CD4-positive, alpha-beta memory T cell (primary cell): ENCODE results near the gene CCDC9. TPM values are rescaled to one million over a fixed set of nuclear protein-coding genes. Genes with fewer than 3 reads are reported as not detected.

Source experiments
- CTCF ChIA-PET: fragments of 350-600 bp; sonication (Branson Sonifier 250); formaldehyde crosslinking; loops from one replicate; lab custom pipeline; 2021; ENCODE audit warnings: inconsistent platforms; ENCODE audit not compliant: partially characterized antibody; lab: Charles Lee
- POLR2A ChIA-PET: fragments of 350-600 bp; sonication (Branson Sonifier 250); formaldehyde crosslinking; loops from one replicate; lab custom pipeline; 2021; ENCODE audit not compliant: partially characterized antibody; lab: Charles Lee
- DNase-seq, 5 donors: peaks; one replicate each; pipeline versions ENCODE4 v3.0.0 to v3.0.0-alpha.2; 2020 to 2022; ENCODE audit warnings: mixed read lengths in 1 of 5
- H3K27ac ChIP-seq: one replicate; pipeline ENCODE4 v1.7.0; 2013; ENCODE audit warnings: low read depth, low read length
- H3K27me3 ChIP-seq: 2 replicates; pipeline ENCODE4 v1.7.0; 2013; ENCODE audit warnings: mild to moderate bottlenecking, low read length, moderate library complexity; ENCODE audit not compliant: insufficient read depth
- H3K36me3 ChIP-seq: 2 replicates; pipeline ENCODE4 v1.7.0; 2013; ENCODE audit warnings: mild to moderate bottlenecking, low read length, moderate library complexity; ENCODE audit not compliant: insufficient read depth
- H3K4me1 ChIP-seq: 2 replicates; pipeline ENCODE4 v1.7.0; 2013; ENCODE audit warnings: mild to moderate bottlenecking, low read length, moderate library complexity; ENCODE audit not compliant: insufficient read depth
- H3K4me3 ChIP-seq, 2 donors: one replicate each; pipeline ENCODE4 v1.7.0; 2013; ENCODE audit warnings: low read length in 2 of 2, mild to moderate bottlenecking in 1 of 2
- H3K9me3 ChIP-seq, 2 donors: one replicate each; pipeline ENCODE4 v1.7.0; 2013; ENCODE audit warnings: low read length in 2 of 2, control low read depth in 1 of 2; ENCODE audit not compliant: control insufficient read depth in 1 of 2
- H3K27ac Mint-ChIP-seq, 7 donors: one replicate each; pipeline ENCODE4 v1.8.0; 2020 to 2021; ENCODE audit warnings: mixed read lengths in 7 of 7, mild to moderate bottlenecking in 6 of 7, inconsistent platforms in 3 of 7, moderate library complexity in 3 of 7
- H3K27me3 Mint-ChIP-seq, 2 donors: one replicate each; pipeline ENCODE4 v1.8.0; 2020 to 2021; ENCODE audit warnings: mixed read lengths in 2 of 2
- H3K36me3 Mint-ChIP-seq, 2 donors: one replicate each; pipeline ENCODE4 v1.8.0; 2020 to 2021; ENCODE audit warnings: mixed read lengths in 2 of 2, inconsistent platforms in 1 of 2, mild to moderate bottlenecking in 1 of 2
- H3K4me1 Mint-ChIP-seq, 4 donors: one replicate each; pipeline ENCODE4 v1.8.0; 2020 to 2021; ENCODE audit warnings: mixed read lengths in 4 of 4, mild to moderate bottlenecking in 1 of 4
- H3K4me3 Mint-ChIP-seq, 8 donors: one replicate each; pipeline ENCODE4 v1.8.0; 2020 to 2021; ENCODE audit warnings: mixed read lengths in 8 of 8, mild to moderate bottlenecking in 7 of 8, moderate library complexity in 6 of 8, inconsistent platforms in 3 of 8
- H3K9me3 Mint-ChIP-seq, 8 donors: one replicate each; pipeline ENCODE4 v1.8.0; 2020 to 2021; ENCODE audit warnings: mixed read lengths in 8 of 8, mild to moderate bottlenecking in 5 of 8, inconsistent platforms in 3 of 8, moderate library complexity in 1 of 8
- intact Hi-C: fragments of 100-400 bp; cut with micrococcal nuclease; formaldehyde crosslinking; loops from one replicate; pipeline ENCODE4 v1.15.1; 2023
- polyA plus RNA-seq, 2 donors: library from polyadenylated mRNA; unstranded; fragments of 300-500 nt; fragmentation: Illumina TruSeq; gene quantifications; one replicate each; pipeline ENCODE4 v1.2.3, GENCODE V29; 2021
- total RNA-seq, 2 experiments: library from RNA; stranded (reverse); gene quantifications; one replicate each; pipeline ENCODE4 v1.2.3, GENCODE V29; 2021

Gene CCDC9
- total and polyA plus RNA-seq, 4 experiments from 2014 or later = 4.6 to 40.4 (median 25.7) TPM

DNA sequence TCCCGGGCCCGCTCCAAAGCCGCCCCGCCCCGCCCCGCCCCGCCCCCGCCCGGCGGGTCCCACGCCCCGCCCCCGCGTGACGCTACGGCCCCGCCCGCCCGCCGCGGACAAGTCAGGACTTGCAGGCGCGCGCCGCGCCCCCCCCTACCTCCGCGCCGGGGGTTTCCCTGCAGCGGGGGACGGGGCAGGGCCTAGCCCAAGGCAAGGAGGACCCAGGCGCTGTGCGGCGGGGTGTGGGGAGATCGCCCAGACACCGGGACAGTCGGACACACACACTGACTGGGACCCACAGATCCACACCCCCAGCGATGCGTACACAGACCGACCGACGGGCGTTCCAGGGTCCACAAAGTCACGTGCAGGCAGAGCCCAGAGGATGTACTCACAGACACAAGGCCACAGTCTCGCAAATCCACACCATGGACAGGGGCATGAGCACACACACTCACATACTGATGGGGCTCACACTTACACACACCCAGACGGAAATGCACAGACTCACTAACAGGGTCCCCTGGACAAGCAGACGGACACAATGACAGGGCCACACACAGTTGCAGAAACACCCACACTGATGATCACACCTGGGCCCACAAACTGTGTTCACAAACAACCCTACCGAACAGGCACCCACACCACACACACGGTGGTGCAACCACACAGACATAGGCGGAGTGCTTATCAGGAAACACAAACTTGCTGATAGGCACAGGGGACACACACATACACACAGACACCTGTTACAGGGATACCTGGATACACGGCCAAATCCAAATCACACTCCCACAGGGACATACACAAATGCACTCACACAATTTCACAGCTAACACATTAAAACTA is 24.9 kb upstream of the CCDC9 start:
- peaks cover 51% of the 10 kb centered on the region for H3K4me1 ChIP-seq
- Mint-ChIP-seq H3K4me1 (peaks cover 15 to 32% (median 22%) of the 10 kb centered on the region in 4 donors), H3K27me3 (no peaks in the 10 kb centered on the region), H3K36me3 (no peaks in the 10 kb centered on the region), H3K27ac (peak overlapping the region; percentile 71 to 97 (median 93)), H3K4me3 (peak overlapping the region; percentile 73 to 88 (median 83)), H3K9me3 (no peaks in the 10 kb centered on the region)
- ChIA-PET POLR2A (interaction anchor here (0.9 to 2.8 kb wide), 5 partner anchors 9 to 118 kb away, joined by 4 to 24 read pairs (median 9); partner anchors contain the start of genes CCDC9 and ZC3H4), CTCF (interaction anchor here (1.2 to 2.7 kb wide), 3 partner anchors 13 to 42 kb away, joined by 4 to 19 read pairs (median 4); no protein-coding TSS in a partner anchor)
- H3K27ac ChIP-seq = peak overlapping the region; percentile 76
- H3K27me3 ChIP-seq = no peaks in the 10 kb centered on the region
- H3K9me3 ChIP-seq = no peaks in the 10 kb centered on the region
- peak; percentile 88 to 96 (median 90) for DNase-seq
- intact Hi-C loops = loop anchor here (1.0 to 2.0 kb wide), 2 partner anchors 13 to 43 kb away; partner anchors contain the start of gene INAFM1
- H3K4me3 ChIP-seq = peak overlapping the region in 1 of 2 donors; percentile 53
- no peaks in the 10 kb centered on the region for H3K36me3 ChIP-seq

DNA sequence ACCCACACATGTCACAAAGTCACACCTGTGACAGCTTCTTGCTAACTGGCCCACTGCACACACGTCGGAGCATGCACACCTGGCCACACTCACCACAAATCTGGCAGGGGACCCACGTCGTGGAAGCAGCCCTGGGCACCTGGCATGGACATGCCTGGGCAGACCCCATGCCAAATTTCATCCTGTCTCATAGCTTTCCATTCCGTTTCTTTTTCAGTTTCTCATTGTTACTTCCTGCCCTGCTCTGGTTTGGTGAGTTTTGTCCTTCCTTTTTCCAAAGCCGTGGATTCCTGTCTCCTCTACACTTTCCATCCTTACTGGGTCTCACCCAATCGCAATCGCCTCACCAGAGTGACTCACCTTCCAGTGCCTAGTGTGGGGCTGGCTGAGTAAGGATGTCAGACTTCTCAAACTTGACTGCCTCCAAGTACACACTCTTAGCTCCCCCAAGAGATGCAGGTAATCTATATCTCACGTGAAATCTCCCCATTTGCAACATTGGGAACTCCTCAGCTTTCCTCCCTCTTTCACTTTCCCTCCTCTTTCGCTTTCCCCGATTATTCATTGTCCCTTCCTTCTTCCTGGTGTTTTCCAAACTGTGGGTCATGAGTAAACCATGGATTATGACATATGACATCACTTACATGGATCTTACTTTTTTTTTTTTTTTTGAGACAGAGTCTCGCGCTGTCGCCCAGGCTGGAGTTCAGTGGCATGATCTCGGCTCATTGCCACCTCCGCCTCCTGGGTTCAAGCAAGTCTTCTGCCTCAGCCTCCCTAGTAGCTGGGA is 23.7 kb upstream of the CCDC9 start:
- POLR2A ChIA-PET = interaction anchor here (0.8 to 2.8 kb wide), 7 partner anchors 8 to 120 kb away, joined by 4 to 24 read pairs (median 7); partner anchors contain the start of genes CCDC9 and ZC3H4
- CTCF ChIA-PET = interaction anchor here (0.7 to 2.7 kb wide), 5 partner anchors 12 to 82 kb away, joined by 3 to 19 read pairs (median 4); no protein-coding TSS in a partner anchor
- intact Hi-C loops = no loop called here
- Mint-ChIP-seq H3K9me3 (no peaks in the 10 kb centered on the region), H3K36me3 (no peaks in the 10 kb centered on the region), H3K4me1 (peaks cover 14 to 22% (median 17%) of the 10 kb centered on the region in 4 donors), H3K27me3 (no peaks in the 10 kb centered on the region), H3K4me3 (peak overlapping the region in 7 of 8 donors; percentile 54 to 88 (median 73)), H3K27ac (peak overlapping the region; percentile 29 to 97 (median 79))
- DNase-seq = no peak
- no peaks in the 10 kb centered on the region for H3K9me3 ChIP-seq
- H3K36me3 ChIP-seq = no peaks in the 10 kb centered on the region
- H3K27ac ChIP-seq = no peak overlapping the region
- H3K4me1 ChIP-seq = peaks cover 39% of the 10 kb centered on the region
- no peaks in the 10 kb centered on the region for H3K27me3 ChIP-seq
- H3K4me3 ChIP-seq = no peak overlapping the region

DNA sequence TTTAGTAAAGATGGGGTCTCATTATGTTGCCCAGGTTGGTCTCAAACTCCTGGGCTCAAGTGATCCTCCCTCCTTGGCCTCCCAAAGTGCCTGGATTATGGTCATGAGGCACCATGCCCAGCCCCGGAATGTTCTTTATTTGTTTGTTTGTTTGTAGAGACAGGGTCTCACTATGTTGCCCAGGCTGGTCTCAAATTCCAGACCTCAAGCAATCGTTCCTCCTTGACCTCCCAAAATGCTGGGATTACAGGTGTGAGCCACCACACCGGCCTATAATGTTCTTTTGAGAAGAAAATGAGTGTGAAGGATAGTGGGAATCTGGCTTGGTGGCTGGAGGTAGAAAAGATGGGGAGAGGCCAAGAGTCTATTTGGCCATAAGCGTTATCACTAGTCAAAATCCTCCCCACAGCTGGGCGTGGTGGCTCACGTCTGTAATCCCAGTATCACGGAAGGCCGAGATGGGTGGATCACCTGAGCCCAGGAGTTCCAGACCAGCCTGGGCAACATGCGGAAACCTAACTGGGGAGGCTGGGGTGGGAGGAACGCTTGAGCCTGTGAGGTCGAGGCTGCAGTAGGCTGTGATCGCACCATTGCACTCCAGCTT is 20.2 kb upstream of the CCDC9 start:
- intact Hi-C loops = no loop called here
- CTCF ChIA-PET = interaction anchor here (1.1 kb wide), 1 partner anchor 84 kb away, joined by 3 read pairs; no protein-coding TSS in a partner anchor
- Histone ChIP-seq H3K4me1 (peaks cover 37% of the 10 kb centered on the region), H3K27ac (no peak overlapping the region), H3K9me3 (no peaks in the 10 kb centered on the region), H3K4me3 (no peak overlapping the region), H3K36me3 (no peaks in the 10 kb centered on the region), H3K27me3 (no peaks in the 10 kb centered on the region)
- H3K36me3 Mint-ChIP-seq = no peaks in the 10 kb centered on the region
- peaks cover 19 to 37% (median 24%) of the 10 kb centered on the region in 4 donors for H3K4me1 Mint-ChIP-seq
- H3K4me3 Mint-ChIP-seq = no peak overlapping the region
- peak overlapping the region in 3 of 7 donors; percentile 16 to 39 (median 19) for H3K27ac Mint-ChIP-seq
- DNase-seq = no peak
- POLR2A ChIA-PET = interaction anchor here (6.9 kb wide), 1 partner anchor 8 kb away, joined by 101 read pairs; no protein-coding TSS in a partner anchor
- H3K27me3 Mint-ChIP-seq = no peaks in the 10 kb centered on the region
- H3K9me3 Mint-ChIP-seq = no peaks in the 10 kb centered on the region

DNA sequence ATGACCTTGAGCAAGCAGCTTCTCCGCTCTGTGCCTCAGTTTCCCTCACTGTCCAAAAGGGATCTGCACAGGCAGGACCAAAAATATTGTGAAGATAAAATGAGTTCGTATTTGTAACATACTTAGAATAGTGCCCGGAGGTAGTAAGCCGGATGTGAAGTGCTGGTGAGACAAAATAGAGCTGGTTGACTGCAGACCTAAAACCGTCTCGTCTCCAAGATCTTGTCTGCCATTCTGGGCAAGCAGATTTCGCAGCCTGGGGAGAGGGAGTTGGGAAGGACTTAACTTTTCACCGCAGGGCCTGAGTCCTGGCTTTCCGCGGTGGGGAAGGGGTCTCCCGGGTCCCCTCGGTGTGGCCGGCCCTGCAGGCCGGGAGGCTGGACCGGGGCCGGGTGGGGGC is 17.2 kb upstream of the CCDC9 start:
- Histone ChIP-seq H3K36me3 (no peaks in the 10 kb centered on the region), H3K4me3 (no peak overlapping the region)

DNA sequence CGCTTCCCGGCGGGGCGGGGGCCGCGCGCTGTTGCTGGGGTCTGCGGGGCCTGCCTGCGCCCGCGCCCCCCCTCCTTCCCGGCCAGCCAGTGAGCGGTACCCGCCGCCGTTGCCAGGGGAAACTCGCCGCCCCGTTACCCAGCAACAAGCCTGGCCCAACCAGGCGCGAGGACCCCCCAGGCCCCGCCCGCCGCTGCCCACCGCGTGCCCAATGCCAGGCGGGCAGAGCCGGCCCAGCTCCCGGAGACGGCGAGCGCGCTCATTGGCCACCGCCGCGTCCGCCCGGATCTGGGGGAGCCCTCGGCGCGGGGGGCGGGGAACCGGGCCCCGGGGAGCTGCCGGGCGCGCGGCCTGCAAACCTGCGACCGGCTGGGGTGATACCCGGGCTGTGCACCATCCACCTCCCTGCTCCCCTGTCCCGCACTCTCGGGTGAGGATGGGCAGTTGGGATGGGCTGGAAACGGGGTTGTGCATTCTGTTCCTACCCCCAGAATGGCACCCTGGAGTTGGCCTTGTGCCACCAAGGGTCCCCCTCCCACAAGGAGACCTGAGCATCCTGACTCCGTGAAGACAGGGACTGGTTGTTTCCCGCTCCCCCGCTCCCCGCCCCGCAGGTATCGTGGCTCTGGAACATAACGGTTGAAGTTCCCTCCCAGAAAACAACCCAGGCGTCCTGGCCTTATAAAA is 16.6 kb upstream of the CCDC9 start:
- H3K27ac ChIP-seq = peak overlapping the region; percentile 45
- intact Hi-C loops = loop anchor here (5.0 kb wide), 2 partner anchors 202 to 377 kb away; partner anchors contain the start of gene ARHGAP35
- no peaks in the 10 kb centered on the region for H3K9me3 ChIP-seq
- DNase-seq = peak; percentile 51 to 80 (median 56)
- POLR2A ChIA-PET = interaction anchor here (0.6 to 6.9 kb wide), 14 partner anchors 12 to 1720 kb away, joined by 3 to 101 read pairs (median 4); partner anchors contain the start of genes CCDC9, INAFM1 and ZC3H4
- no peaks in the 10 kb centered on the region for H3K9me3 Mint-ChIP-seq
- peak overlapping the region in 5 of 7 donors; percentile 23 to 85 (median 53) for H3K27ac Mint-ChIP-seq
- H3K36me3 Mint-ChIP-seq = no peaks in the 10 kb centered on the region
- H3K27me3 ChIP-seq = no peaks in the 10 kb centered on the region
- peaks cover 7 to 26% (median 18%) of the 10 kb centered on the region in 4 donors for H3K4me1 Mint-ChIP-seq
- peaks cover 50% of the 10 kb centered on the region for H3K4me1 ChIP-seq
- peak overlapping the region in 1 of 2 donors; percentile 46 for H3K4me3 ChIP-seq
- peak overlapping the region; percentile 46 to 63 (median 53) for H3K4me3 Mint-ChIP-seq
- CTCF ChIA-PET = interaction anchor here (1.0 to 1.9 kb wide), 6 partner anchors 10 to 90 kb away, joined by 3 to 10 read pairs (median 3); no protein-coding TSS in a partner anchor
- H3K36me3 ChIP-seq = no peaks in the 10 kb centered on the region
- no peaks in the 10 kb centered on the region for H3K27me3 Mint-ChIP-seq

More for the DNA sequence above, 17.2 kb upstream of the CCDC9 start:
- Mint-ChIP-seq H3K9me3 (no peaks in the 10 kb centered on the region), H3K4me1 (peaks cover 7 to 20% (median 15%) of the 10 kb centered on the region in 4 donors), H3K27me3 (no peaks in the 10 kb centered on the region), H3K36me3 (no peaks in the 10 kb centered on the region), H3K4me3 (peak overlapping the region; percentile 77 to 90 (median 84)), H3K27ac (peak overlapping the region; percentile 65 to 93 (median 89))
- H3K9me3 ChIP-seq = no peaks in the 10 kb centered on the region
- peaks cover 45% of the 10 kb centered on the region for H3K4me1 ChIP-seq
- POLR2A ChIA-PET = interaction anchor here (0.6 to 6.9 kb wide), 11 partner anchors 11 to 1720 kb away, joined by 3 to 101 read pairs (median 4); partner anchors contain the start of genes CCDC9, INAFM1 and ZC3H4
- H3K27ac ChIP-seq = peak overlapping the region; percentile 45
- peak in 2 of 5 donors; percentile 34 to 40 for DNase-seq
- intact Hi-C loops = no loop called here
- CTCF ChIA-PET = interaction anchor here (1.0 to 1.9 kb wide), 6 partner anchors 10 to 89 kb away, joined by 3 to 10 read pairs (median 3); no protein-coding TSS in a partner anchor
- H3K27me3 ChIP-seq = no peaks in the 10 kb centered on the region
